ENCODE results near the gene ALG11.

GRCh38 chr13:52070929-52071523, 58.8 kb downstream of the ALG11 start:
- peak in 4 of 12 donors; percentile 21 to 40 (median 28) for TF ChIP-seq CTCF (IDR thresholded peaks at IDR 0.05)
- no peak for TF ChIP-seq POLR2A (IDR thresholded peaks at IDR 0.05)

Measured in heart left ventricle (tissue), 13 donors.